ENCODE data around the gene FAM81A.
A peak's percentile ranks its signal among the peaks of the same experiment; 100 is the strongest.

Gene FAM81A

DNA sequence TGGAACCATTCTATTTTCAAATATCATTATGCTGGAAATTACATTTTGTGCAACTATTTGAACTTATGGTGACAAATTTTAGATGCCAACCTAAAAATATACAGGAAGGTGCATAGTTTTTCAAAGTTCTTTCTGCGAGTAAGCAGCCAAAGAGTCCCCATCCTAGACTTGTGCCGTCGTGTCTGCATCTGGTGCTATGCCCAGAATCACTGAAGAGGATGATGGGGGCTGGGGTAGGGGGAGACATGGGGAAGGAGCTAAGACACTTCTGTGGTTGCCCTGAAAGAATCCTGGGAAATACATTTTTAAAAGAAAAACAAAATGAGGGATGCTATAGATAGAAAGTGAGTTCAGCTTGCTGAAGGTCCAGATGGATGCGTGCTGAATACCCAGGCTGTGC lies 21.2 kb upstream of the FAM81A start:
- Histone ChIP-seq H3K27ac (replicated peaks) (no peak overlapping the region), H3K4me3 (replicated peaks; ENCODE audit: insufficient read depth, low read length) (no peak overlapping the region), H3K27me3 (ENCODE audit: insufficient read depth, poor library complexity, severe bottlenecking) (peaks cover 4% of the 10 kb centered on the region)
- no peak for DNase-seq (ENCODE audit: low read depth in 1 of 2, low spot score in 1 of 2)
- TF ChIP-seq SPI1 (IDR thresholded peaks at IDR 0.05; ENCODE audit: borderline replicate concordance, low read depth) (no peak), POLR2AphosphoS5 (IDR thresholded peaks at IDR 0.05; ENCODE audit: low read depth) (no peak), GABPA (IDR thresholded peaks at IDR 0.05; ENCODE audit: low read depth) (no peak)
- TF ChIP-seq, protein P1, sequence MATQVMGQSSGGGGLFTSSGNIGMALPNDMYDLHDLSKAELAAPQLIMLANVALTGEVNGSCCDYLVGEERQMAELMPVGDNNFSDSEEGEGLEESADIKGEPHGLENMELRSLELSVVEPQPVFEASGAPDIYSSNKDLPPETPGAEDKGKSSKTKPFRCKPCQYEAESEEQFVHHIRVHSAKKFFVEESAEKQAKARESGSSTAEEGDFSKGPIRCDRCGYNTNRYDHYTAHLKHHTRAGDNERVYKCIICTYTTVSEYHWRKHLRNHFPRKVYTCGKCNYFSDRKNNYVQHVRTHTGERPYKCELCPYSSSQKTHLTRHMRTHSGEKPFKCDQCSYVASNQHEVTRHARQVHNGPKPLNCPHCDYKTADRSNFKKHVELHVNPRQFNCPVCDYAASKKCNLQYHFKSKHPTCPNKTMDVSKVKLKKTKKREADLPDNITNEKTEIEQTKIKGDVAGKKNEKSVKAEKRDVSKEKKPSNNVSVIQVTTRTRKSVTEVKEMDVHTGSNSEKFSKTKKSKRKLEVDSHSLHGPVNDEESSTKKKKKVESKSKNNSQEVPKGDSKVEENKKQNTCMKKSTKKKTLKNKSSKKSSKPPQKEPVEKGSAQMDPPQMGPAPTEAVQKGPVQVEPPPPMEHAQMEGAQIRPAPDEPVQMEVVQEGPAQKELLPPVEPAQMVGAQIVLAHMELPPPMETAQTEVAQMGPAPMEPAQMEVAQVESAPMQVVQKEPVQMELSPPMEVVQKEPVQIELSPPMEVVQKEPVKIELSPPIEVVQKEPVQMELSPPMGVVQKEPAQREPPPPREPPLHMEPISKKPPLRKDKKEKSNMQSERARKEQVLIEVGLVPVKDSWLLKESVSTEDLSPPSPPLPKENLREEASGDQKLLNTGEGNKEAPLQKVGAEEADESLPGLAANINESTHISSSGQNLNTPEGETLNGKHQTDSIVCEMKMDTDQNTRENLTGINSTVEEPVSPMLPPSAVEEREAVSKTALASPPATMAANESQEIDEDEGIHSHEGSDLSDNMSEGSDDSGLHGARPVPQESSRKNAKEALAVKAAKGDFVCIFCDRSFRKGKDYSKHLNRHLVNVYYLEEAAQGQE (IDR thresholded peaks at IDR 0.05; ENCODE audit: insufficient replicate concordance, low read depth): no peak
- TF ChIP-seq, protein P2, sequence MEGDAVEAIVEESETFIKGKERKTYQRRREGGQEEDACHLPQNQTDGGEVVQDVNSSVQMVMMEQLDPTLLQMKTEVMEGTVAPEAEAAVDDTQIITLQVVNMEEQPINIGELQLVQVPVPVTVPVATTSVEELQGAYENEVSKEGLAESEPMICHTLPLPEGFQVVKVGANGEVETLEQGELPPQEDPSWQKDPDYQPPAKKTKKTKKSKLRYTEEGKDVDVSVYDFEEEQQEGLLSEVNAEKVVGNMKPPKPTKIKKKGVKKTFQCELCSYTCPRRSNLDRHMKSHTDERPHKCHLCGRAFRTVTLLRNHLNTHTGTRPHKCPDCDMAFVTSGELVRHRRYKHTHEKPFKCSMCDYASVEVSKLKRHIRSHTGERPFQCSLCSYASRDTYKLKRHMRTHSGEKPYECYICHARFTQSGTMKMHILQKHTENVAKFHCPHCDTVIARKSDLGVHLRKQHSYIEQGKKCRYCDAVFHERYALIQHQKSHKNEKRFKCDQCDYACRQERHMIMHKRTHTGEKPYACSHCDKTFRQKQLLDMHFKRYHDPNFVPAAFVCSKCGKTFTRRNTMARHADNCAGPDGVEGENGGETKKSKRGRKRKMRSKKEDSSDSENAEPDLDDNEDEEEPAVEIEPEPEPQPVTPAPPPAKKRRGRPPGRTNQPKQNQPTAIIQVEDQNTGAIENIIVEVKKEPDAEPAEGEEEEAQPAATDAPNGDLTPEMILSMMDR (IDR thresholded peaks at IDR 0.05; ENCODE audit: insufficient read depth, low read length): no peak

DNA sequence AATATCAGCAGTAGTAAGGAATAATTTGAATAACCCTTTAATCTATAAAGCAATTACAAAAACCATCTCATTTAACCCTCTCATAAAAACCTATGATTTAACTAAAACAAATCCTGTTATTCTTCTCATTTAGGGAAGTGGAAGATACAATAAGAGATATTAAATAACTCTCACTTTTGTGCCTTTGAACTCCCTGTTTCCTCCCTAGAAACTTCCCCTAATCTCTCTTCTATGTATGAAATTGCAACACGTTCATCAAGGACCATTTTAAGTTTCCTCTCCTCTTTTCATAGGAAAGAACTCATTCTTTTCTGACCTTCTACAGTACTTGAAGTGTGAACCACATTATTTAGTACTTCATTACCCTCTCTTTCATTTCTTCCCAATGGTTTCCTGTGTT lies 18.8 kb upstream of the FAM81A start:
- Histone ChIP-seq H3K27ac (replicated peaks) (no peak overlapping the region), H3K4me3 (replicated peaks; ENCODE audit: insufficient read depth, low read length) (no peak overlapping the region), H3K27me3 (ENCODE audit: insufficient read depth, poor library complexity, severe bottlenecking) (peaks cover 4% of the 10 kb centered on the region)
- TF ChIP-seq GABPA (IDR thresholded peaks at IDR 0.05; ENCODE audit: low read depth) (no peak), SPI1 (IDR thresholded peaks at IDR 0.05; ENCODE audit: borderline replicate concordance, low read depth) (peak; percentile 19; the same call in 1 of the 2 replicates), POLR2AphosphoS5 (IDR thresholded peaks at IDR 0.05; ENCODE audit: low read depth) (no peak)
- TF ChIP-seq, protein P1 (IDR thresholded peaks at IDR 0.05; ENCODE audit: insufficient replicate concordance, low read depth): no peak
- TF ChIP-seq, protein P2 (IDR thresholded peaks at IDR 0.05; ENCODE audit: insufficient read depth, low read length): no peak
- DNase-seq (ENCODE audit: low read depth in 1 of 2, low spot score in 1 of 2): no peak

DNA sequence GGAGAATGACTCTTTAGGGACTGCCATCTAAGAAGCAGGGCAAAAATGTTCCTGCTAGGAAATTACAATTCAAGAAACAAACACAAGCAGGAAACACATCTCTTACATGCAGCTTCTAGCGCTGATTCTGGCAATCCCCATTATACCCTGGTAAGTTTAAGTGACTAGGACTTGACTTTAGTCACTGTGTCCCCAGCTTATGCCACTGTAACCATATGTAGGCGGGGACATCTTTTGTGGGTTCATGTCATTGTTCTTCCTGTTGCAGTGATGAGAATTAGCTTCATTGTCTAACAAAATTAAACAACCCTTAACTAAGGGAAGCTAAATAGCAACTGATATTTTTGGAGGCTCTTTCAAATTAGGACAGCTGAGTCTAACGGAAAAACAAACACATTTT lies 17.9 kb upstream of the FAM81A start:
- Histone ChIP-seq H3K27ac (replicated peaks) (no peak overlapping the region), H3K27me3 (ENCODE audit: insufficient read depth, poor library complexity, severe bottlenecking) (peaks cover 4% of the 10 kb centered on the region), H3K4me3 (replicated peaks; ENCODE audit: insufficient read depth, low read length) (no peak overlapping the region)
- TF ChIP-seq SPI1 (IDR thresholded peaks at IDR 0.05; ENCODE audit: borderline replicate concordance, low read depth) (no peak), POLR2AphosphoS5 (IDR thresholded peaks at IDR 0.05; ENCODE audit: low read depth) (no peak), GABPA (IDR thresholded peaks at IDR 0.05; ENCODE audit: low read depth) (no peak)
- TF ChIP-seq, protein P2 (IDR thresholded peaks at IDR 0.05; ENCODE audit: insufficient read depth, low read length): no peak
- TF ChIP-seq, protein P1 (IDR thresholded peaks at IDR 0.05; ENCODE audit: insufficient replicate concordance, low read depth): no peak
- DNase-seq (ENCODE audit: low read depth in 1 of 2, low spot score in 1 of 2): no peak

All from HL-60 (cell line).